Measurements from ENCODE around the gene CHRDL2.

DNA sequence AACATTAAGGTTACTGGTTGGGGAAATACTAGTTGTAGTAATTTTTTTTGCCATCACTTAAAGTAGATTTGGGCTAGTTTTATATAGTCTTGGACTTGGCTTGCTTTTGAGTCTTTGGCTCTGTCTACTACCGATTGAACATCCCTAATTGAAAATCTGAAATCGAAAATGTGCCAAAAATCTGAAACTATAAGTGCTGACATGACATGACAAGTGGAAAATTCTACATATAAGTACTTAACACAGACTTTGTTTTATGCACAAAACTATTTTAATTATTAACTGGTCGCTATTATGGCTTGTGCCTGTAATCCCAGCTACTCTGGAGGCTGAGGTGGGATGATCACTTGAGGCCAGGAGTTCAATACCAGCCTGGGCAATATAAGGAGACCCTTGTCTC, 39.9 kb upstream of the CHRDL2 start:
- TF ChIP-seq, protein P1, sequence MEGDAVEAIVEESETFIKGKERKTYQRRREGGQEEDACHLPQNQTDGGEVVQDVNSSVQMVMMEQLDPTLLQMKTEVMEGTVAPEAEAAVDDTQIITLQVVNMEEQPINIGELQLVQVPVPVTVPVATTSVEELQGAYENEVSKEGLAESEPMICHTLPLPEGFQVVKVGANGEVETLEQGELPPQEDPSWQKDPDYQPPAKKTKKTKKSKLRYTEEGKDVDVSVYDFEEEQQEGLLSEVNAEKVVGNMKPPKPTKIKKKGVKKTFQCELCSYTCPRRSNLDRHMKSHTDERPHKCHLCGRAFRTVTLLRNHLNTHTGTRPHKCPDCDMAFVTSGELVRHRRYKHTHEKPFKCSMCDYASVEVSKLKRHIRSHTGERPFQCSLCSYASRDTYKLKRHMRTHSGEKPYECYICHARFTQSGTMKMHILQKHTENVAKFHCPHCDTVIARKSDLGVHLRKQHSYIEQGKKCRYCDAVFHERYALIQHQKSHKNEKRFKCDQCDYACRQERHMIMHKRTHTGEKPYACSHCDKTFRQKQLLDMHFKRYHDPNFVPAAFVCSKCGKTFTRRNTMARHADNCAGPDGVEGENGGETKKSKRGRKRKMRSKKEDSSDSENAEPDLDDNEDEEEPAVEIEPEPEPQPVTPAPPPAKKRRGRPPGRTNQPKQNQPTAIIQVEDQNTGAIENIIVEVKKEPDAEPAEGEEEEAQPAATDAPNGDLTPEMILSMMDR (conservative IDR thresholded peaks at IDR 0.05; ENCODE audit: low read depth, low read length): no peak
- no peak for TF ChIP-seq EZH2 (IDR thresholded peaks at IDR 0.05; ENCODE audit: borderline replicate concordance, low read depth, low read length, poor library complexity, severe bottlenecking)

Measured in A673 (cell line).